Spleen (tissue), 11 donors: ENCODE measurements around the gene KIF16B. TPM values are rescaled to one million over a fixed set of nuclear protein-coding genes. Genes with fewer than 3 reads are reported as not detected.

Experiments
- DNase-seq: peaks from one replicate; pipeline ENCODE4 v3.0.0-alpha.2; 2020
- H3K27ac ChIP-seq, 8 donors: fragments of 200-600 bp; sonication (generic) in 7 of 8; 1 replicate in 4 of 8; 2 replicates in 4 of 8; pipeline versions ENCODE4 v1.5.0 to v1.8.0; 2016 to 2021; ENCODE audit warnings: inconsistent platforms in 4 of 8, mild to moderate bottlenecking in 4 of 8, moderate library complexity in 1 of 8
- H3K27me3 ChIP-seq, 7 donors: fragments of 200-600 bp; sonication (generic) in 6 of 7; replicated peaks in 1 of 7; 1 replicate in 4 of 7; 2 replicates in 3 of 7; pipeline versions ENCODE4 v1.5.0 to v1.8.0; 2016 to 2021; ENCODE audit warnings: inconsistent platforms in 3 of 7, mild to moderate bottlenecking in 1 of 7
- H3K36me3 ChIP-seq, 6 donors: fragments of 200-600 bp; sonication (generic) in 5 of 6; 1 replicate in 4 of 6; 2 replicates in 2 of 6; pipeline versions ENCODE4 v1.5.0 to v1.8.0; 2016 to 2021; ENCODE audit warnings: inconsistent platforms in 2 of 6
- H3K4me1 ChIP-seq, 6 donors: fragments of 200-600 bp; sonication (generic) in 5 of 6; 1 replicate in 3 of 6; 2 replicates in 3 of 6; pipeline versions ENCODE4 v1.5.0 to v1.8.0; 2016 to 2021; ENCODE audit warnings: inconsistent platforms in 3 of 6
- H3K4me3 ChIP-seq, 8 donors: fragments of 200-600 bp; sonication (generic) in 7 of 8; 1 replicate in 4 of 8; 2 replicates in 4 of 8; pipeline versions ENCODE4 v1.5.0 to v1.8.0; 2016 to 2021; ENCODE audit warnings: inconsistent platforms in 4 of 8, mild to moderate bottlenecking in 4 of 8, moderate library complexity in 2 of 8
- H3K9me3 ChIP-seq, 8 donors: fragments of 200-600 bp; sonication (generic) in 7 of 8; 1 replicate in 4 of 8; 2 replicates in 4 of 8; pipeline versions ENCODE4 v1.5.0 to v1.8.0; 2016 to 2021; ENCODE audit warnings: inconsistent platforms in 4 of 8
- POLR2A ChIP-seq, 3 donors: fragments of 450-650 bp; IDR thresholded peaks; one replicate each; pipeline ENCODE4 v1.5.1; 2017; ENCODE audit warnings: antibody characterized with exemption in 3 of 3, mild to moderate bottlenecking in 1 of 3
- POLR2AphosphoS5 ChIP-seq, 3 donors: sonication (generic); formaldehyde crosslinking; IDR thresholded peaks; one replicate each; pipeline ENCODE4 v1.5.1; 2017; ENCODE audit warnings: antibody characterized with exemption in 3 of 3
- WGBS, 5 donors: extraction: QIAGEN DNeasy Blood & Tissue Kit in 3 of 5; methylation state at CpG; one replicate each; pipeline versions ENCODE4 v1.1.5 to v1.1.7; 2013 to 2018; 5-methylcytosine and 5-hydroxymethylcytosine counted together
- intact Hi-C: fragments of 100-400 bp; cut with DNase I; formaldehyde crosslinking; loops from one replicate; pipeline ENCODE4 v1.15.0; 2023; ENCODE audit warnings: low total_unique reads
- polyA plus RNA-seq, 3 donors: library from polyadenylated mRNA; stranded (reverse); fragments of 200-250 nt; gene quantifications; one replicate each; pipeline ENCODE4 v1.2.1, GENCODE V29; 2013
- total RNA-seq, 7 donors: library from RNA; depleted of rRNA in 3 of 7; stranded (reverse); fragments of >200 nt in 3 of 7; fragmentation: NEBNext Ultra II Directional in 4 of 7; extraction: Animal tissue kit (Norgen Biotek cat#: 25700) in 4 of 7; gene quantifications; one replicate each; pipeline versions ENCODE4 v1.1.0 to v1.2.1, GENCODE V29; 2016 to 2021
- TF ChIP-seq, protein P1 (sequence below), 11 experiments: fragments of 200-600 bp in 7 of 11; fragments of 450-650 bp in 4 of 11; sonication (generic) in 4 of 11; IDR thresholded peaks in 8 of 11; conservative IDR thresholded peaks in 3 of 11; 1 replicate in 7 of 11; 2 replicates in 4 of 11; pipeline versions ENCODE4 v1.4.0 to v1.8.0; 2016 to 2021; ENCODE audit warnings: antibody characterized with exemption in 11 of 11, inconsistent platforms in 4 of 11, mild to moderate bottlenecking in 1 of 11
- donor health status: healthy with polysubstance abuse.
- donor health status: DM: no; HTN: no; CAD: no; lungs with moderate emphysema.
- donor health status: DM: no; HTN: no; CAD: no.
- donor health status: Bipolar disorder and iron deficiency.
- donor health status: healthy.
- donor health status: DM: no; HTN: no; CAD: no.
- donor health status: DM: yes; HTN: yes; CAD: no.

KIF16B gene
- total and polyA plus RNA-seq, 10 donors, result 3.0 to 30.1 (median 21.2) TPM

DNA sequence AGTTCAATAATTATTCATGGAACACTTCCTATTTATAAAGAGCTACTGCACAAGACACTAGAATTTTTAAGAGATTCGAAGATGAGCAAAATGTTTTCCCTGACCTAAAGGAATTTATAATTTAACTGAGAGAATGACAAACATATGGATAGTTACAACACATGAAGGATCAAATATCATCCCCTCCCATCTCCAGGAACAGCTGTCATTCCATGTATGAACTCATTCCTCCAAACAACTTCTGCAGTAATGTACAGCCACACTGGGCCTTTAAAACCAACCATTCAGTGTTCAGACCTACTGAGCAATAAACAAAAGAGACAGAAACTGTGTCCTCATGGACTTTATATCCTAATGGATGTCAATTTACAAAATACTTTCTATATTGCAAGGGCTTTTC, 87.8 kb downstream of the KIF16B start:
- no peaks in the 10 kb centered on the region for H3K9me3 ChIP-seq
- no peak overlapping the region for H3K4me3 ChIP-seq
- intact Hi-C loops, result no loop called here
- 79 to 95% (median 86%) methylated on average over 1 of the region's 1 CpG for WGBS, 5 donors
- TF ChIP-seq POLR2A (IDR thresholded peaks at IDR 0.05) (no peak), POLR2AphosphoS5 (IDR thresholded peaks at IDR 0.05) (no peak)
- TF ChIP-seq, protein P1, sequence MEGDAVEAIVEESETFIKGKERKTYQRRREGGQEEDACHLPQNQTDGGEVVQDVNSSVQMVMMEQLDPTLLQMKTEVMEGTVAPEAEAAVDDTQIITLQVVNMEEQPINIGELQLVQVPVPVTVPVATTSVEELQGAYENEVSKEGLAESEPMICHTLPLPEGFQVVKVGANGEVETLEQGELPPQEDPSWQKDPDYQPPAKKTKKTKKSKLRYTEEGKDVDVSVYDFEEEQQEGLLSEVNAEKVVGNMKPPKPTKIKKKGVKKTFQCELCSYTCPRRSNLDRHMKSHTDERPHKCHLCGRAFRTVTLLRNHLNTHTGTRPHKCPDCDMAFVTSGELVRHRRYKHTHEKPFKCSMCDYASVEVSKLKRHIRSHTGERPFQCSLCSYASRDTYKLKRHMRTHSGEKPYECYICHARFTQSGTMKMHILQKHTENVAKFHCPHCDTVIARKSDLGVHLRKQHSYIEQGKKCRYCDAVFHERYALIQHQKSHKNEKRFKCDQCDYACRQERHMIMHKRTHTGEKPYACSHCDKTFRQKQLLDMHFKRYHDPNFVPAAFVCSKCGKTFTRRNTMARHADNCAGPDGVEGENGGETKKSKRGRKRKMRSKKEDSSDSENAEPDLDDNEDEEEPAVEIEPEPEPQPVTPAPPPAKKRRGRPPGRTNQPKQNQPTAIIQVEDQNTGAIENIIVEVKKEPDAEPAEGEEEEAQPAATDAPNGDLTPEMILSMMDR (IDR thresholded peaks at IDR 0.05 in 8 of 11, conservative IDR thresholded peaks at IDR 0.05 in 3 of 11), result no peak
- H3K36me3 ChIP-seq, result peaks cover 0 to 63% (median 6%) of the 10 kb centered on the region in 6 donors
- no peaks in the 10 kb centered on the region for H3K4me1 ChIP-seq
- H3K27me3 ChIP-seq, result no peaks in the 10 kb centered on the region
- no peak overlapping the region for H3K27ac ChIP-seq
- DNase-seq, result no peak

DNA sequence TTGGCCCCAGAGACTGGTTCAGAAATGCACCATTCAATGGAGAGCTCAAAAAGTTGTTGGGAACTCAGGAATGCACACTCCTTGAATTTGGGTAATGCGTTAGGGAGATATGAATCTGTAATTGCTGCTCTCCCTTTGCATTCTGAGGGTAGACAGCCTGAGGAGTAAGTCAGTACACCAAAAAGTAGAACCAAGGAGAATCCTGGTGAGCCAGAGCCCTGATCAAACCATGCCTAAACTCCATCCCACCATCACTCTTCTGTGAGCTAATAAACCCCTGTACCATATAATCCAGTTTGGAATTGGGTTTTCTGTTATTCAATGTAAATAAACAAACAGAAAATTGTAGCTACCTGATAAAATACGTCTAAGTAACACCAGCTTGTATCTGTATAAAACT, 90.2 kb downstream of the KIF16B start:
- WGBS, 5 donors, result 87 to 95% (median 91%) methylated on average over 2 of the region's 2 CpGs

DNA sequence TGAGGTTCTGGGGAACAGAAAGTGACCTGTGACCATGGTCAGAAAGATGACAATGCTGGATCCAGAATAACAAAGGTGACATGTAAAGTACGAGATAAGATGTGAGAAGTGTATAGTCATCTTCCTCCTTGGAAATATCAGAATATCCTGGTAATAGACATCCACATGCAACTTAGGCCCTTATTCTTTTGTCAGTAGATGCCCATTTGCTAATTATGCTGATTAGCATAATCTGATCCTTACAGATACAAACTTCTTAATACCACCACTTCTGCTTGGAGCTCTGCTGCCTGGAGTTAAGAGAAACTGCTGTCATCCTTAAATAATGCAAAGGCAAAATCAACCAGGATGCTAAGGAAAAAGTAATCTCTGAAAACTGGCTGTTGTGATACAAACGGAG, 91.3 kb downstream of the KIF16B start:
- Histone ChIP-seq H3K36me3 (peaks cover 0 to 47% (median 2%) of the 10 kb centered on the region in 6 donors), H3K4me1 (no peaks in the 10 kb centered on the region), H3K4me3 (no peak overlapping the region), H3K9me3 (no peaks in the 10 kb centered on the region), H3K27me3 (no peaks in the 10 kb centered on the region), H3K27ac (no peak overlapping the region)
- TF ChIP-seq POLR2A (IDR thresholded peaks at IDR 0.05) (no peak), POLR2AphosphoS5 (IDR thresholded peaks at IDR 0.05) (no peak)
- TF ChIP-seq, protein P1 (IDR thresholded peaks at IDR 0.05 in 8 of 11, conservative IDR thresholded peaks at IDR 0.05 in 3 of 11), result no peak
- 89 to 95% (median 95%) methylated on average over 2 of the region's 2 CpGs for WGBS, 5 donors
- intact Hi-C loops, result no loop called here
- no peak for DNase-seq

More for the DNA sequence above, 90.2 kb downstream of the KIF16B start:
- no peaks in the 10 kb centered on the region for H3K9me3 ChIP-seq
- H3K4me1 ChIP-seq, result no peaks in the 10 kb centered on the region
- no peaks in the 10 kb centered on the region for H3K27me3 ChIP-seq
- peaks cover 0 to 49% (median 2%) of the 10 kb centered on the region in 6 donors for H3K36me3 ChIP-seq
- intact Hi-C loops, result no loop called here
- H3K4me3 ChIP-seq, result no peak overlapping the region
- no peak overlapping the region for H3K27ac ChIP-seq
- no peak for TF ChIP-seq POLR2A (IDR thresholded peaks at IDR 0.05)
- TF ChIP-seq, protein P1 (IDR thresholded peaks at IDR 0.05 in 8 of 11, conservative IDR thresholded peaks at IDR 0.05 in 3 of 11), result no peak
- TF ChIP-seq POLR2AphosphoS5 (IDR thresholded peaks at IDR 0.05), result no peak
- no peak for DNase-seq

DNA sequence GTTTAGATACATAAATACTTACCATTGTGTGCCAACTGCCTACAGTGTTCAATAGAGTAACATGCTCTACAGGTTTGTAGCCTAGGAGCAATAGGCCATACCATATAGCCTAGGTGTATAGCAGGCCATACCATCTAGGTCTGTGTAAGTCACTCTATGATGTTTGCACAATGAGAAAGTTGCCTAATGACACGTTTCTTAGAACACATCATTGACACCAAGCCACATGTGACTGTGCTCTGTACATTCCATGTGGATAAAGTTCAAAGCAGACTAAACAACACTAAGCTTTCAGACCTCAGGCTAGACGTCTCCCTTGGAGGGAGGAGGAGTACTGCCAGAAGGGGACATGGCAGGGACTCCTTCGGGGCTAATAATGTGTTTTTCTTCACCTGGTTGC, 93.6 kb downstream of the KIF16B start:
- intact Hi-C loops, result no loop called here
- DNase-seq, result no peak
- Histone ChIP-seq H3K27ac (no peak overlapping the region), H3K27me3 (no peaks in the 10 kb centered on the region), H3K4me3 (no peak overlapping the region), H3K4me1 (peaks cover 0 to 13% (median 6%) of the 10 kb centered on the region in 6 donors), H3K9me3 (no peaks in the 10 kb centered on the region), H3K36me3 (peaks cover 0 to 39% (median 2%) of the 10 kb centered on the region in 6 donors)
- WGBS, 5 donors, result 66 to 79% (median 69%) methylated on average over 3 of the region's 3 CpGs
- TF ChIP-seq, protein P1 (IDR thresholded peaks at IDR 0.05 in 8 of 11, conservative IDR thresholded peaks at IDR 0.05 in 3 of 11), result no peak
- TF ChIP-seq POLR2AphosphoS5 (IDR thresholded peaks at IDR 0.05) (no peak), POLR2A (IDR thresholded peaks at IDR 0.05) (no peak)
